Neural cell (in vitro differentiated cells): ENCODE results near the gene HYOU1. TPM values are rescaled to one million over a fixed set of nuclear protein-coding genes. Genes with fewer than 3 reads are reported as not detected.

Experiments
- H2AFZ ChIP-seq: fragments of 200-600, 300-800 bp; sonication (generic), shearing (Covaris generic); 2 replicates; pipeline ENCODE4 v1.6.0; 2014; ENCODE audit warnings: low read depth, mild to moderate bottlenecking, antibody characterized with exemption, low read length, moderate library complexity
- H3F3A ChIP-seq: fragments of 200-600 bp; shearing (Covaris generic); 2 replicates; pipeline ENCODE4 v1.6.1; 2016; ENCODE audit warnings: mild to moderate bottlenecking, moderate library complexity, mixed read lengths, antibody characterized with exemption, low read length; ENCODE audit not compliant: insufficient read depth, poor library complexity, severe bottlenecking
- H3K27ac ChIP-seq: fragments of 200-600, 300-800 bp; sonication (generic), shearing (Covaris generic); 2 replicates; pipeline ENCODE4 v1.5.1; 2014; ENCODE audit warnings: mild to moderate bottlenecking, low read length, moderate library complexity
- H3K27me3 ChIP-seq: fragments of 300-800, 200-600 bp; sonication (generic), shearing (Covaris generic); 2 replicates; pipeline ENCODE4 v1.6.0; 2014; ENCODE audit warnings: mild to moderate bottlenecking, low read depth, low read length, moderate library complexity; ENCODE audit not compliant: insufficient read depth
- H3K36me3 ChIP-seq: fragments of 300-800, 200-600 bp; sonication (generic), shearing (Covaris generic); 2 replicates; pipeline ENCODE4 v1.5.1; 2014; ENCODE audit warnings: mild to moderate bottlenecking, antibody characterized with exemption, low read length, moderate library complexity; ENCODE audit not compliant: insufficient read depth
- H3K4me2 ChIP-seq: fragments of 300-800, 200-600 bp; sonication (generic), shearing (Covaris generic); 2 replicates; pipeline ENCODE4 v1.6.0; 2014; ENCODE audit warnings: mild to moderate bottlenecking, low read length
- H3K4me3 ChIP-seq: fragments of 300-800, 200-600 bp; sonication (generic), shearing (Covaris generic); 2 replicates; pipeline ENCODE4 v1.5.1; 2014; ENCODE audit warnings: mild to moderate bottlenecking, low read length, moderate library complexity
- H3K79me2 ChIP-seq: fragments of 200-600 bp; shearing (Covaris generic); replicated peaks from 2 replicates; pipeline ENCODE4 v1.6.0; 2014; ENCODE audit warnings: mild to moderate bottlenecking, low read length, moderate library complexity; ENCODE audit not compliant: insufficient read depth
- H3K9ac ChIP-seq: fragments of 300-800, 200-600 bp; sonication (generic), shearing (Covaris generic); 2 replicates; pipeline ENCODE4 v1.6.1; 2016; ENCODE audit warnings: mild to moderate bottlenecking, low read length, mixed read lengths
- H3K9me2 ChIP-seq: fragments of 200-600 bp; shearing (Covaris generic); 2 replicates; pipeline ENCODE4 v1.6.1; 2016; ENCODE audit warnings: mild to moderate bottlenecking, low read length, mixed read lengths; ENCODE audit not compliant: insufficient read depth
- H3K9me3 ChIP-seq: fragments of 200-600, 300-800 bp; sonication (generic), shearing (Covaris generic); 2 replicates; pipeline ENCODE4 v1.6.1; 2016; ENCODE audit warnings: mild to moderate bottlenecking, mixed run types, low read length, moderate library complexity, mixed read lengths
- H4K20me1 ChIP-seq: fragments of 200-600 bp; shearing (Covaris generic); 2 replicates; pipeline ENCODE4 v1.6.1; 2016; ENCODE audit warnings: mild to moderate bottlenecking, mixed run types; ENCODE audit not compliant: insufficient read depth
- CTCF ChIP-seq: fragments of 450-650 bp; IDR thresholded peaks from 2 replicates; pipeline ENCODE4 v1.5.1; 2014; ENCODE audit warnings: antibody characterized with exemption, mild to moderate bottlenecking, moderate library complexity; ENCODE audit not compliant: poor library complexity, severe bottlenecking
- EP300 ChIP-seq: fragments of 450-650 bp; conservative IDR thresholded peaks from 2 replicates; pipeline ENCODE4 v1.6.1; 2014; ENCODE audit warnings: antibody characterized with exemption, mild to moderate bottlenecking, moderate library complexity; ENCODE audit not compliant: poor library complexity, severe bottlenecking
- EZH2 ChIP-seq: fragments of 200-600, 300-800 bp; shearing (Covaris generic), sonication (generic); IDR thresholded peaks from 2 replicates; pipeline ENCODE4 v1.6.1; 2014; ENCODE audit warnings: antibody characterized with exemption, low read length, borderline replicate concordance, mild to moderate bottlenecking; ENCODE audit not compliant: insufficient read depth, poor library complexity, severe bottlenecking
- MXI1 ChIP-seq: fragments of 450-650 bp; conservative IDR thresholded peaks from 2 replicates; pipeline ENCODE4 v1.6.1; 2014; ENCODE audit warnings: antibody characterized with exemption, mild to moderate bottlenecking; ENCODE audit not compliant: poor library complexity, severe bottlenecking
- POLR2AphosphoS5 ChIP-seq: IDR thresholded peaks from 2 replicates; pipeline ENCODE4 v1.6.1; 2012
- RAD21 ChIP-seq: fragments of 450-650 bp; conservative IDR thresholded peaks from 2 replicates; pipeline ENCODE4 v1.6.1; 2014; ENCODE audit warnings: antibody characterized with exemption, mild to moderate bottlenecking, moderate library complexity
- REST ChIP-seq: IDR thresholded peaks from 2 replicates; pipeline ENCODE4 v1.6.1; 2012; ENCODE audit warnings: borderline replicate concordance
- SMC3 ChIP-seq: fragments of 450-650 bp; conservative IDR thresholded peaks from 2 replicates; pipeline ENCODE4 v1.6.1; 2014; ENCODE audit warnings: antibody characterized with exemption, mild to moderate bottlenecking, moderate library complexity; ENCODE audit not compliant: poor library complexity
- TAF1 ChIP-seq: IDR thresholded peaks from 2 replicates; pipeline ENCODE4 v1.6.1; 2012; ENCODE audit warnings: low read depth
- polyA plus RNA-seq: library from polyadenylated mRNA; depleted of rRNA; stranded (reverse); fragments of >200 nt; gene quantifications from 2 replicates; pipeline ENCODE4 v1.2.3, GENCODE V29; 2014

The HYOU1 gene
- polyA plus RNA-seq, 1 donor from 2014 or later: 68.4 TPM

DNA sequence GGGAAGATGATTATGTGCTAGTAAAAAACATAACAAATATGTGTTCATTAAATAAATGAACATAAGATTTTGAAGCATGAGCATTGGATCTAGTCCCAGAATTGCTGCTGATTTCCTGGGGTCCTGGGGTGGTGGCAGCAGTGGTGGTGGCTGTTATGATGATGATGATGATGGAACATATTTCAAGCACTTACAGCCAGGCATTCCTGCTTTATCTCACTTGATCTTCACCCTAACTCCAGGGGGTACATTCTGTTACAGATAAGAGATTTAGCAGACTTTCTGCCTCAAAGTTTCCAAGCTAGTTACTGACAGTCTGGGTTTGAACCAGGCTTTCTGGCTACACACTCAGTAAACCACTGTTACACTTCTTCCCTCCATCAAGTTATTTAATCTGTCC lies 33.3 kb downstream of the HYOU1 start:
- H3K9ac ChIP-seq: no peak overlapping the region
- H3K27ac ChIP-seq: no peak overlapping the region
- TF ChIP-seq RAD21: no peak
- TF ChIP-seq SMC3: no peak
- no peak for TF ChIP-seq POLR2AphosphoS5
- no peak for TF ChIP-seq EP300
- no peak for TF ChIP-seq REST
- no peak for TF ChIP-seq TAF1
- no peak for TF ChIP-seq EZH2
- no peak for TF ChIP-seq MXI1
- TF ChIP-seq CTCF: no peak
- H3K9me3 ChIP-seq: no peaks in the 10 kb centered on the region
- no peaks in the 10 kb centered on the region for H3K36me3 ChIP-seq
- no peaks in the 10 kb centered on the region for H4K20me1 ChIP-seq
- no peaks in the 10 kb centered on the region for H3F3A ChIP-seq
- H3K9me2 ChIP-seq: no peaks in the 10 kb centered on the region
- H3K79me2 ChIP-seq: peaks cover 21% of the 10 kb centered on the region
- no peaks in the 10 kb centered on the region for H3K27me3 ChIP-seq
- no peak overlapping the region for H3K4me3 ChIP-seq
- H2AFZ ChIP-seq: no peak overlapping the region
- no peak overlapping the region for H3K4me2 ChIP-seq

DNA sequence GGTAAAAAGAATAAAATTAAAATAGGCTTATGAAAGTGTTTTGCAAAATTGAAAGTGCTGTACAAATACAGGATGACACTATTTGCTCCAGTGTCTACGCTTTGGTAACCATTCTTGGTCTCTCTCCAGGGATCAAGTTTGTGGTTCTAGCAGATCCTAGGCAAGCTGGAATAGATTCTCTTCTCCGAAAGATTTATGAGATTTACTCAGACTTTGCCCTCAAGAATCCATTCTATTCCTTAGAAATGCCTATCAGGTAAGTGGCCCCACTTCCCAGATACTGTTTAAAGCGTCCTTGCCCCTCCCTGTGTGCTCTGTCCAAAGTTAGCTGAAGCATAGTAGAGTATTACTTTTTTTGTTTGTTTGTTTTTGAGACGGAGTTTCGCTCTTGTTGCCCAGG lies 35.4 kb downstream of the HYOU1 start:
- H4K20me1 ChIP-seq: no peaks in the 10 kb centered on the region

More for the DNA sequence above, 35.4 kb downstream of the HYOU1 start:
- H3F3A ChIP-seq: no peaks in the 10 kb centered on the region
- H3K4me2 ChIP-seq: no peak overlapping the region
- H3K9me2 ChIP-seq: no peaks in the 10 kb centered on the region
- H3K27me3 ChIP-seq: no peaks in the 10 kb centered on the region
- H3K9ac ChIP-seq: no peak overlapping the region
- H3K36me3 ChIP-seq: no peaks in the 10 kb centered on the region
- H3K79me2 ChIP-seq: peaks cover 36% of the 10 kb centered on the region
- no peak overlapping the region for H3K4me3 ChIP-seq
- H2AFZ ChIP-seq: no peak overlapping the region
- no peak overlapping the region for H3K27ac ChIP-seq
- H3K9me3 ChIP-seq: no peaks in the 10 kb centered on the region
- no peak for TF ChIP-seq CTCF
- TF ChIP-seq MXI1: no peak
- TF ChIP-seq REST: no peak
- no peak for TF ChIP-seq TAF1
- no peak for TF ChIP-seq EP300
- no peak for TF ChIP-seq POLR2AphosphoS5
- TF ChIP-seq EZH2: no peak
- TF ChIP-seq SMC3: no peak
- TF ChIP-seq RAD21: no peak
